ENCODE measurements around the gene RPTN.

RPTN gene

DNA sequence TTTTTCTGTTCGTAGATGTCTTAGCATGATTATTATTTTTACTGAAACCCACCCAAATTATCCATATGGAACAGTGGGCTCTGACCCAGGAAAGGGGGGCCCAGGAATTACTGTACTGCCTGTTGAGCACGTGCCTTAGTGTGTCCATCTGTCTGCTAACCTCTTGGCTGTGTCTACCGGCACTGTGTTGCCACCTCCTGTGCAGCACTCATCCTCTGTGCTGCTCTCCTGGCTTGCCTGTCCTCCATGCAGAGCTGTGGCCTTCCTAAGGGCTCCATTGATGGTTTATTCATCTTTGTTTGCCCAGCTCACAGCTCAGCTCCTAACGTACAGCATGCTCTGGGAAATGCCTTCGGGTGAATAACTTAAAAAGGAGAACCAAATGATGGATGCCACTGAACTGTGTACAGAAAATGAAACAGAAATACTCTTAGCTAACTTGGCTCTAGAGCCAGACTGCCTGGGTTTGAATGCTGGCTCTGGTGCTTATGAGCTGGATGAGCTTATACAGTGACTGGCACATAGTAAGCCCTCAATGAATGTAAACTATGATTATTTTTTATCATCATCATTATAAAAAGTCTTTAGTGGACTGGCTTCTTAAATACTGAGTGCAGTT, 11.4 kb upstream of the RPTN start:
- no peak for DNase-seq
- TF ChIP-seq POLR2A (IDR thresholded peaks at IDR 0.05; ENCODE audit: low read length), result no peak
- TF ChIP-seq GATA1 (IDR thresholded peaks at IDR 0.05; ENCODE audit: low read depth, low read length), result no peak

DNA sequence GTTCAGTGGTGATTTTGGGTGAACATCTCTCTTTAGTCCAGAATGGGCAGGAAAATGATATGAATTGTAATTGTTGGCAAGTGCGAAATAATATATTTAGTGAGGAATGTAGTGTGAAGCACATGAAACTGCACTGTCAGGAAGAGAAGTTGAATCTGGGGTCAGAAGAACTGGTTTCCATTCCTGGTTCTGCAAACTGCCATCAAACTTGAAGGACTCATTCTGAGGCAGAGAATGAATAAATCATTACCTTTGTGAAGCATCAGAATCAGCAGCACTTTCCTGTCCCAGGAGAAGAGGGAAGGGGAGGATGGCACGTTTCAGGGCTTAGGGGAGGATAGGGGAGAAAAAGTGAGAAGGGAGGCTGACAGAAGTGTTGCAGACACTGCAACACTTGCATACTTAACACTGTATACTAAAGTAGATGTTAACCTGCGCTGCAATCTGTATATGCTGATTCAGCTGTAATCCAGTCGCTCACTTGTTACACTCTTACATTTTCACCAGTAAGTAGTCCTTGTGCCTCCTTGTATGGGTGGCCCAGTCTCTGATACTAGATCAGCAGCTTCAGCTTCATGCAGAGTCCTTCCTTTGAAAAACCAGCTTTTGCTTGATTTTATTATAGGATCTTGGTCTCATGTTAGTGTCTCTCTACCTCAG, 10.5 kb upstream of the RPTN start:
- DNase-seq, result no peak
- TF ChIP-seq POLR2A (IDR thresholded peaks at IDR 0.05; ENCODE audit: low read length), result no peak

DNA sequence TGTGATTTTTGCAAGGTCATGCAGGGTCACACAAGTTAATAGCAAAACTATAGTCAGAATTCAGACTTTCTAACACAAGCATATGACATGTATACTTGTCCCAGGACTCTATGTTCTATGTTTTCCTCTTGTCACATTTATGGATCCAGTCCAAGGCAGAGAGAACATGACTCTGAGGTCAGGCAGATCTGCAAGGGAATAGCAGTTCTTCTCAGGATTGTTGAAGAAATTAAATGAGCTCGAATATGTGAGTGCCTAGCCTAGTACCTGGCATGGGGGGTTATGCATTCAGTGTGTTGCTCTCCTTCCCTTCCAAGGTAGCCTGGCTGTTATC, 9.5 kb upstream of the RPTN start:
- no peak for DNase-seq
- TF ChIP-seq GATA1 (IDR thresholded peaks at IDR 0.05; ENCODE audit: low read depth, low read length) (no peak), POLR2A (IDR thresholded peaks at IDR 0.05; ENCODE audit: low read length) (no peak)

DNA sequence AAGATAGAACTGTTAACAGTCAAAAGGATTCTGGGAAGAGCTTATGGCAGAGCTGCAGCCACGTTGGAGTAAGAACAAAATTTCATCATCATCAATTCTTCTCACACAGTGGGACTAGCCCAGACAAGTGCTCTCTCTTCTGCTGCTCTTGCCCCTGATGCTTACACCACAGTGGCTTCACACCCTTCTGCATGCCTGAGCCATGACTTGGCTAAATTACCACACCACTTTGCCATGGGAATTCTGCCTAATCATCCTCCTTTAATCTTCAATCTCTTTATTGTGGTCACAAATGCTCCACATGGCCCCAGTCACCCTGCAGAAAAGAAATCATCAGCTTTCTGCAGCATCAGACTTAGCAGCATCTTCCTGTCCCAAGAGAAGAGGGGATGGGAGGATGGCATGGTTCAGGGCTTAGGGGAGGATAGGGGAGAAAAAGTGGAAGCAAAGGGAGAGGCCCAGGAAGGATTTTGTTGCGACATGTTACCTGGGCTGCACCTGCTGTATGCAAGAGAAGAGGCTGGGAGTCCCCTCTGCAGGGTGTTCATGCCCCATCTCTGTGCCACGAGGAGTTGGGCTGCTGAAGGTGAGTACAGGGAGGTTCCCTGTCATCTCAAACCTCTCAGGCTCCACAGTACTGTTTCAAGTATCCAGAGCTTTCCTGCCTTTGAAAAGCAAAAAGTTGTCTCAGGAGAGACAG, 9.0 kb upstream of the RPTN start:
- TF ChIP-seq POLR2A (IDR thresholded peaks at IDR 0.05; ENCODE audit: low read length) (no peak), GATA1 (IDR thresholded peaks at IDR 0.05; ENCODE audit: low read depth, low read length) (no peak)

DNA sequence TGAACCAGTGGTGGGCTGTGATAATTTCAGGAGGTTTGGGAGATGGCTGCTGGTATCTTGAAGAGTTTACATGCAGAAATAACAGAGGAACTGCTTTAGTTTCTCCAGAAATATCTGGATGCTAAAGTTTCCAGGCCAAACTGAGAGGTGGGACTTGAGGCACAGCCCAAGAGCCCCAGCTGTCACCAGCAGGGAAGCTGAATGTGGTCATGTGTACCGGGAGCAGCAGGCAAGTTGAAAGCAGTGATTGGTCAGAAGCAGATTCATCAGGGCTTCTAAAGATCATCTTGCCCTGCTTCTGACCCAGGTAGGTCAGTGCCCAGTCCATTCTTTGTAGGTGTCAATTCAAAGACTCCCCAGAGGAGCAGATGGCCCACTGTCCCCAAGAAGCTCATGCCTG, 7.9 kb upstream of the RPTN start:
- TF ChIP-seq POLR2A (IDR thresholded peaks at IDR 0.05; ENCODE audit: low read length) (no peak), GATA1 (IDR thresholded peaks at IDR 0.05; ENCODE audit: low read depth, low read length) (no peak)
- no peak for DNase-seq

More for the DNA sequence above, 9.0 kb upstream of the RPTN start:
- peak; percentile 16 to 20 for DNase-seq

DNA sequence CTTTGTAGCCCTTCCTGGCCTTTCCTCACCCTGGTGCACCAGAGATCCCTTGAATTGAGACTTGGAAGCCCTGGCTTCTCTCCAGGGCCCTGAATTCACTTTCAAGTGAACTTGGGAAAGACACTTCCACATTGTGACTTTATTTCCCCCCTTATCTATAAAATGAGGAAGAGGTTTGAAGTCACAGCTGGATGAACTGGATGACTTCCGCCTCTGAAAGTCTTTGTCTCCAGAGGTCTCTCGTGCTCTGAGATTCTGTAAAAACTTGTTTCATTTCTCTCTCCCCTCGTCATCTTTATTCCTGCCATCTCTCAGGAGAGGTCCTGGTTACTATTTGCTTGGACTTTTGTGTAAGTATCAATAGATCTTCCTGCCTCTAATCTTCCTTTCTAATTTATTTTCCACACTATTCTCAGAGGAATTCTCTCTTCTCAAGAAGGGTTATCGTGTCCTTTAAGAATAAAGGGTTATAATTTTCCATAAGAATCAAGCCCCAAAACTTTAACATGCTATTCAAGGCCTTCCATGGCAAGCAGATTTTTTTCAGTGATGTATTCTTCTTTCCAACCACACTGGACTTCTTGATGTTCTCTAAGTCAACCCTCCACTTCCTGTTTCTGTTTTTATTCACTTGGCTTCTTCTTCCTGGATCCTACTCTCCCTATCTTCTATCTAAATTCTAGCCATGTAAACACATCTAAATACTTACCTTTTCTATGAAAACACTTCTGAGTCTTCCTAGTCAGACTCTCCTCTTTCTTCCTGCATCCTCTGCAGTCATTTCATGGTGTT, 6.5 kb upstream of the RPTN start:
- TF ChIP-seq POLR2A (IDR thresholded peaks at IDR 0.05; ENCODE audit: low read length), result no peak
- TF ChIP-seq GATA1 (IDR thresholded peaks at IDR 0.05; ENCODE audit: low read depth, low read length), result no peak
- DNase-seq, result no peak

DNA sequence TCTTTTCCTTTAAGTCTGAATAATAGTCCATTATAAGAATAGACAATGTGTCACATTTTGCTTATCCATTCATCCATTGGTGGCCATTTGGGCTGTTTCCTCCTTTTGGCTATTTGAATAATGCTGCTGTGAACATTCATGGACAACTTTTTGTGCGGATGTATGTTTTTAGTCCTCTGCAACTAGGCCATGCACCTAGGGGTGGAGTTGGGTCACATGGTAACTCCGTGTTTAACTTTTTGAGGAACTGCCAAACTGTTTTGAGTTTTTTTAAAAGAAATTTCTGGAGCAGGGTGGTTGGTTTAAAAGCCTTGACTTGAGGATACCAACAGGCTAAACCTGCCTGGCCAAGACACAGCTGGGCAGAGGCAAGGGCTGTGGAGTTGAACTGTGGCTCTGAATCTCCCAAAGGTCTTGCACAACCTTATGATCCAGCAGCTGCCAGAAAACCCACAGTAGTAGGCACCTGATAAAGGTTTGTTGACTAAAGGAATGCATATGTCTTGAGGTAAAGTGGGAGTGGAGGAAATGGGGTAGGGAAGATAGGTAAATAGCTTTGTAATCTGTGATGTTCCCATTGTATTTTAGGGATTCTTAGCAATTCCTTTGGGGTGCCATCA, 5.6 kb upstream of the RPTN start:
- no peak for DNase-seq
- TF ChIP-seq POLR2A (IDR thresholded peaks at IDR 0.05; ENCODE audit: low read length) (no peak), GATA1 (IDR thresholded peaks at IDR 0.05; ENCODE audit: low read depth, low read length) (no peak)

DNA sequence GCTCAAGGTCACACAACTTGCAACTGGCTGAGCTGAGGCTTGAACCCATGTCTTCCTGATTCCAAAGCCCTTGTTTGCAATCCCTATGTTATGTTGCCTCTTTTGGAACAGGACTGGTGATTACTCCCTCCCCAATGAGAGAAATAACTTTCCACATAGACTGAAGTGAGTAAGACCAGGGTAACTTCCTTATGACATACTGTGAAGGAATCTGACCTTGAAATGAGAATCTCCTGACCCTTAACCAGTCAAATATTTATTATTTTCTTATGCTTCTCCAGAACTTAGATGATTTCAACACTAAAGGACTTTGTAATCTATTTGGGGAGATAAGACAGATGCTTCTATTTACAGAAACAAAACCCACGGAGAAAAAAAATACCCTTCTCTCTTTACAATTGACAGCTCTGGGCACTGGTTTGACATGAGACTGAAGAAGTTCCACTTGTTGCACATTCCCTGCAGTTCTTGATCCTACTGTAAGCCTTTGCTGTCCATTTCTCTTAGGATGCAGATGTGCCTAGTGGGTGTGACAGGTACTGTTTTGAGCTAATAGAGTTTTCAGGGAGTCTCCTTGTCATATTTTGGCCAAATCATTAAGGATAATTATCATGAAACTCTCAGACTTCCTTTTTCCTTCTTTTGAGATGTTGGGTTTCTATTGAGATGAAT, 3.9 kb upstream of the RPTN start:
- no peak for TF ChIP-seq POLR2A (IDR thresholded peaks at IDR 0.05; ENCODE audit: low read length)
- TF ChIP-seq GATA1 (IDR thresholded peaks at IDR 0.05; ENCODE audit: low read depth, low read length), result no peak
- DNase-seq, result no peak

DNA sequence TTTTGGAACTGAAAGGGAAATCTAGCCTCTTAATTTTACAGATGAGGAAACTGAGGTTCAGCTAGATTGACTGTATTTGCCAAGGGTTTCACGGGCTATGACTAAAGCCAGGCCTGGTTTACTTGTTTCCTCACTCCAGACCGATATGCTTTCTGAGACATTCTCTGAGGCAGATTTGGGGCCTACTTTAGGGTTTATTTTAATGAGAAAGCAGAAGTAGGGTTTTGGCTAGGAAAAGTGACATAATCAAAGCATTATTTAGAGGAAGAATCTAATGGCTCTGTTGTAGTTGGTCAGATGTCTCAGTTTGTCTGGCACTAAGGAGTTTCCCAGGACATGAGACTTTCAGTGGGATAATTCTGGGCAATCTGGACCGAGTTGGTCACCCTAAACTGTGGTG, 1.5 kb upstream of the RPTN start:
- TF ChIP-seq POLR2A (IDR thresholded peaks at IDR 0.05; ENCODE audit: low read length) (no peak), GATA1 (IDR thresholded peaks at IDR 0.05; ENCODE audit: low read depth, low read length) (no peak)

DNA sequence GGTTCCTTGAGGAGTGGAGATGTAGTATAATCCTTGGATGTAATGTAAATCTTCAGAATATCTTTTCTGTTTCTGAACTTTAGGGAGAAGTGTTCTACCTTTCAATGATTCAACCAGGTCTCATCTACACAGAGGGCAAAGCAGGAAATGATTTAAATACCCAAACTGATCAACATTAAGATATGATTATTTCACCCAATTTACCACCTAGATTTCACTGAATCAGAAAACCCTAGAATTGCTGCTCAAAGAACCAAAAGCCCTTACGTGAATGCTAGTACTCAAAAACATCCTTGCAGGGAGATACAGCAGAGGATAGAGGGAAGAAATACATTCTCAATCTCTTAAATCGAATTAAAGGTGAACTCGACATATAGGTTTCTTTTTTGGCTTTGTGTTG, 5.0 kb downstream of the RPTN start:
- no peak for DNase-seq
- TF ChIP-seq GATA1 (IDR thresholded peaks at IDR 0.05; ENCODE audit: low read depth, low read length), result no peak
- TF ChIP-seq POLR2A (IDR thresholded peaks at IDR 0.05; ENCODE audit: low read length), result no peak

More for the DNA sequence above, 1.5 kb upstream of the RPTN start:
- DNase-seq, result no peak

DNA sequence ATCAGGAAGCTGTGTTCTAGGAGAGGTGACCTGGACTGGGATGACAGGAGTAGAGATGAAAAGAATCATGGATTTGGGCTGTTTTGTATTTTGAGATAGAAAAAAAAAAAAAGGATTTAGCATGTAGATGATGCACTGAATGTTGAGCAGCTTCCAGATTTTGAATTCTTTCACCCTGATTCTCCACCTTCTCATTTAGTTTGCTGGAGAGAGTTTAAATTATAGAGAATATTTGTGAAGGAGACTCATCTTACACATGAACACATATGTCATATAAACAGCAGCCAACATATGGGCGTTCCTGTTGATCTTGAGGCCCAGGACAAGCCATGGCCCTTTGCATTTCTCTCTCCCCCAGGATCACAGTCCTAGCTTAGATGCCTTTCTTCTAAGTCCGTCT, 7.4 kb downstream of the RPTN start:
- no peak for DNase-seq
- TF ChIP-seq GATA1 (IDR thresholded peaks at IDR 0.05; ENCODE audit: low read depth, low read length) (no peak), POLR2A (IDR thresholded peaks at IDR 0.05; ENCODE audit: low read length) (no peak)

DNA sequence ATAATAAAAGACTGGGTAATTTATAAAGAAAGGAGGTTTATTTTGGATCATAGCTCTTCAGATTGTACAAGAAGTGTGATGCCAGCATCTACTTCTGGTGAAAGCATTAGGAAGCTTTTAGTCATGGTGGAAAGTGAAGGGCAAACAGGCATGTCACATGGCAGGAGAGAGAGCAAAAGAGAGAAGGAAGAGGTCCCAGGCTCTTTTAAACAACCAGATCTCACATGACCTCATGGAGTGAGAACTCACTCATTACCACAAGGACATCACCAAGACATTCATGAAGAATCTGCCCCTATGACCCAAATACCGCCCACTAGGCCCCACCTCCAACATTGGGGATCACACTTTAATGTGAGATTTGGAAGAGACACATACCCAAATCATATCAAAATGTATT, 10.0 kb downstream of the RPTN start:
- DNase-seq, result no peak
- TF ChIP-seq POLR2A (IDR thresholded peaks at IDR 0.05; ENCODE audit: low read length) (no peak), GATA1 (IDR thresholded peaks at IDR 0.05; ENCODE audit: low read depth, low read length) (no peak)

DNA sequence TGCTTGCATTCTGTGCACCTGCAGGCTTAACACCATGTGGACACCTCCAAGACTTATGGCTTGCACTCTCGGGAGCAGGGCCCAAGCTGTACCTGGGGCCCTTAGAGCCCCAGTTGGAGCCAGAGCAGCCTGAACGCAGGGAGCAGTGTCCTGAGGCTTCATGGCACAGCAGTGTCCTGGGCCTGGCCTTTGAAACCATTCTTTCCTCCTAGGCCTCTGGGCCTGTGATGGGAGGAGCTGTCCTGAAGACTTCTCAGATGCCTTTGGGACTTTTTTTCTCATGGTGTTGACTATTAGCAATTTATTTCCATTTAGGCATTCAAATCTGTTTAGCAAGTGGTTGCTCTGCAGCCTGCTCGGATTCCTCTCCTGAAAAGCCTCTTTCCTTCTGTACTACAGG, 11.0 kb downstream of the RPTN start:
- no peak for TF ChIP-seq POLR2A (IDR thresholded peaks at IDR 0.05; ENCODE audit: low read length)
- no peak for TF ChIP-seq GATA1 (IDR thresholded peaks at IDR 0.05; ENCODE audit: low read depth, low read length)

More for the DNA sequence above, 11.0 kb downstream of the RPTN start:
- no peak for DNase-seq

Data from erythroblast (primary cell).